HEK293T (cell line): ENCODE measurements around the gene NFIA.

ENCODE experiments used
- BHLHE40 ChIP-seq: fragments of 450-650 bp; IDR thresholded peaks from 2 replicates; pipeline ENCODE4 v1.6.1; 2016; ENCODE audit warnings: mild to moderate bottlenecking, moderate library complexity, borderline replicate concordance
- HDGF ChIP-seq: fragments of 450-650 bp; IDR thresholded peaks from 2 replicates; pipeline ENCODE4 v1.6.1; 2017; ENCODE audit warnings: antibody characterized with exemption, borderline replicate concordance
- ZNF384 ChIP-seq: fragments of 450-650 bp; IDR thresholded peaks from 2 replicates; pipeline ENCODE4 v1.6.1; 2016

DNA sequence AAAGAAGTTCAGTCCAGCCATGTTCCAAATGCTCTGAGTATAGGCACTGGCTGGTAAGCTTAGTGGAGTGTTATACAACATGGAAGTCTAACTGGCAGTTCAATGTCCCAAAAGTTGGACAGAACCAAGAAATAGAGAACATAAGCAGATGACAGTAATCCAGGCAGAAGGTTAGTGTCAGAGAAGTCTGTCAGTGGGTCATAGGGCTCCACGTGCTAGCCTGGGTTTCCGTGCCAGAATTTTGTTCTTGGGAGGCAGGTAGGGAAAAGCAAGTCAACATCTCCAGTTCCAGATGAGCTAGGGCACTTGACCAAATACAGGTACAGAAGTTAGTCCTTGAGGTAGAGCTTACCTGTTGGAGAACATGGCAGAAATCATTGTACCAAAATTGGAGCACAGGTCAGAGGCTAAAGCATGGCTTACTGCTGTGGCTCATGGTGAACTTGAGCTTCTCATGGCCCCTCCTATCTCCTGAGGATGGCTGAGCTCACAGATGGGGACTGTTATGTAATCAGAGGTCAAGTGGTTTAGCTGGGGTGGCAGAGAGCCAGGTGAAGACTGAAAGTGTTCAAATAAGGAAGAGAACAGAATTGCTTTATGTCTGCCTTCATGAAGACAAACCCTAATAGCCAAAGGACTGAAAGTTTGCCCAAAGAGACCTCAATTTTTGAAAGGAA, 170.8 kb downstream of the NFIA start:
- no peak for TF ChIP-seq ZNF384
- no peak for TF ChIP-seq HDGF
- TF ChIP-seq BHLHE40, result no peak
